Inflammatory macrophage treated with lipopolysaccharide for 1 hour (primary cell): ENCODE measurements around the gene FIZ1.

Experiments used
- DNase-seq, 2 donors: peaks; one replicate each; pipeline ENCODE4 v3.0.0-alpha.2; 2020 to 2022

Gene FIZ1

DNA sequence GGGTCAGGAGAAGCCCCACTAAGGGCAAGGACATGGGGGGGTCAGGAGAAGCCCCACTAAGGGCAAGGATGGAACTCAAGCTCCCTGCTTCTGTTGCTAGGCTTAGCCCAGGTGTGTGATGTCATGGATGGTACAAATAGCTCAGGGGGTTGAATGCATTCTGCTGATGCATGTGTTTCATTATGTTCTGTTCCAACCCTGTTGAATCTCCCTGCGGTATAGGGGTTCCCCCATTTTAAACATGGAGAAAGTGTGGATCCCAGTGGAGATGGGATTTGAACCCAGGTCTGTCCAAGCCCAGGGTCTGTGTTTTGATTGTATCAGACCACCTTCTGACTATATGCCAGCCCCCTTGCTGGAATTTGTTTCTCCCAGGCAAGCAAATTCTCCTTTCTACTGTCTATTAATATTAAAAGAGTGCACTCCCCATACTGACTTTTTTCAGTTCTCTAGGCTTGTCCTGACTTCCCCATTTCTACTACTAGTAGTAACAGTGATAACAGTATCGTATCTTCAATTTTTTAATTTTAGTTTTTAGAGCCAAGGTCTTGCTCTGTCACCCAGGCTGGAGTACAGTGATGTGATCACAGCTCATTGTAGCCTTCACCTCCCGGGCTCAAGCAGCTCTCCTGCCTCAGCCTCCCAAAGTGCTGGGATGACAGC lies 12.8 kb upstream of the FIZ1 start:
- DNase-seq, result no peak

- DNase-seq, result no peak
These were observed 12.1 kb upstream of the FIZ1 start for GRCh38 chr19:55611300-55611982.

- DNase-seq, result no peak
These were observed 10.0 kb upstream of the FIZ1 start for GRCh38 chr19:55609326-55609725.

DNA sequence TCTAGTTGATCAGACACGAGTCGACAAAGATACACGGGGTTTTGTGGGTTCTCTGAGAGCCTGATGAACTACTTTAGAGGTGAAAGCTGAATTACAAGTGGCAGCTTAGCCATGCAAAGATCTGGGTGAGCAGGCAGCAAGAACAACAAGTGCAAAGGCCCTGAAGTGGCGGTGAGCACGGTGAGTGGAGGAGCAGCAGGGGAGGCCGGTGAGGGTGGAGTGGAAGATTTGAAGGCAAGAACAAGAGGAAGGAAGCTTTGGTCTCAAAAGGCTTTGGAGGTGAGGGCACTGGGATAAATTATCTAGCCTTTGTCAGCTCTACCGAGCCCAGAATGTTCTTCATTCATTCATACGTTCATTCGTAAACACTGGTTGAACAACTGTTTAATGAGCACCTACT lies 7.5 kb upstream of the FIZ1 start:
- no peak for DNase-seq

DNA sequence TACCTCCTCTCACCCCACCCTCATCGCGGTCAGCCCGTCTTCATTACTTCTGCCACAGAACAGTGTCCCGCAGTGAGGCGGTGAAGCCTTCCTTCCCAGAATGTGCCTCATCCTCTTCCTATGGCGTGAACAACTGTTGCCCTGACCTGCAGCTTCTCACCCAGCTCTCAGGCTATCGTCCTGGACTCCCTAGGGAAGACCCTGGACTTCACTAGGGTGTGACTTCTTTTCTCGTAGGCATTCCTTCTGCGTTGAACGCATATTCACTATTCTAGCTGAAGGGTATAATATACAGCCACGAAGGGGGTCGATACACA lies 7.1 kb upstream of the FIZ1 start:
- DNase-seq, result no peak

DNA sequence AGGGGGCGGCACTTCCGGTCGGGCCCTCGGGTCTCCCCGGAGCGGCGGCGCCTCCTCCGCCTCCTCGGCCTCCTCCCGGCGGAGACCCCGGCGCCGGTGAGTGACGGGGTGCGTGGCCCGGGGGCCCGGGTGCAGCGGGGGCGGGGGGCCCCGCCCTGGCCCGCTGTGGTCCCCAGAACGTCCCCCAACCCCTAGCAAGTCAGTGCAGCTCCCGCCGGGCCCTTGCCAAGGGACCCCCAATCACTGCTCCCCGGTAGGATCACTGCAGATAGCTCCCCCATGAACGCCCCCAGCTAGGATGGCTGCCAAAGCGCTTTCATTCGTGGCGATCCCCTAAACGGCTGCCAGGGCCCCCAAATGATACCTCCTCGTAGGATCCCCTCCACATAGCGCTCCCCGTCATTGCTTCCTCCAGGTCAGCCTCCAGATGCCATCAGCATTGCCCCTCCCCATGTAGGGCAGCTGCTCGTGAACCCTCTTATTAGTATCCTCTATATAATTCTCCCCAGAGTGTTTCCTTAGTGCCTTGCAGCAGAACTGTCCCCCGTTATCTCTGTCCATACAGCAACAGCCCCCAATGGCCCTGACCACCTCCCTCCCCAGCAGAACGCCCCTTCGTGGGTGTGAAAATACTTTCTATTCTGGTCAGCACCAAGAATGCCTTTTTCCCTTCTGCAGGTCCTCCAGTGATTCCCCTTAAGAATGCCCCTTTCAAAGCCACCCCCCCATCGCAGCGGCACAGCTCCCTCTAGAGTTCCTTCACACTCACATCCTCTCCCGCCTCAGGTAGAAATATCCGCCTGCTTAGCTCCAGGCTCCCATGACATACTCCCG lies 6.5 kb upstream of the FIZ1 start, which contains the start of gene ZNF865:
Gene ZNF865 (plus strand): TSS at position 11 of the 834 bp plus-strand sequence. CDS start 7,972 bp downstream, outside the sequence.
- DNase-seq, result peak; percentile 73 to 81

- peak; percentile 97 to 98 for DNase-seq
These were observed 5.9 kb upstream of the FIZ1 start for GRCh38 chr19:55605207-55605636.

GRCh38 chr19:55603581-55604292 lies 4.4 kb upstream of the FIZ1 start:
- DNase-seq, result no peak

GRCh38 chr19:55603115-55603514 lies 3.8 kb upstream of the FIZ1 start:
- no peak for DNase-seq

GRCh38 chr19:55602104-55603001 lies 3.0 kb upstream of the FIZ1 start:
- no peak for DNase-seq

GRCh38 chr19:55601084-55601483 lies 1.8 kb upstream of the FIZ1 start:
- DNase-seq, result no peak

DNA sequence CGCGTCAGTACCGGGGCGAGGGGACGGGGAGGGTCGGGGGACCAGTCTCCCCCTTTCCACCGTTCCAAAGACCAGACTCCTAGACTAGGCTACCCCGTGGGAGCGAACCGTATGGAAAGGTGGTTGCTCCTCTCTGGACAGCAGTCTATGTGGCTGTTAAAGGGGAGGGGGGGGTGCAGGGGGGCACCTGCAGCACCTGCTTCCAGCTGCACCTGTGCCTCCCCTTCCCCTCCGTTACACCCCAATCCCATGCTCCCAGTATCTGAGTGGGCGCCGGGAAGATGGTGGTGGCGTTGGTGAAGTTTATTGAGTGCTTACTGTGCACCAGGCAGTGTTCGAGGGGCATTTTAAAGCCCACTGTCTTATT lies 1.3 kb upstream of the FIZ1 start:
- no peak for DNase-seq

DNA sequence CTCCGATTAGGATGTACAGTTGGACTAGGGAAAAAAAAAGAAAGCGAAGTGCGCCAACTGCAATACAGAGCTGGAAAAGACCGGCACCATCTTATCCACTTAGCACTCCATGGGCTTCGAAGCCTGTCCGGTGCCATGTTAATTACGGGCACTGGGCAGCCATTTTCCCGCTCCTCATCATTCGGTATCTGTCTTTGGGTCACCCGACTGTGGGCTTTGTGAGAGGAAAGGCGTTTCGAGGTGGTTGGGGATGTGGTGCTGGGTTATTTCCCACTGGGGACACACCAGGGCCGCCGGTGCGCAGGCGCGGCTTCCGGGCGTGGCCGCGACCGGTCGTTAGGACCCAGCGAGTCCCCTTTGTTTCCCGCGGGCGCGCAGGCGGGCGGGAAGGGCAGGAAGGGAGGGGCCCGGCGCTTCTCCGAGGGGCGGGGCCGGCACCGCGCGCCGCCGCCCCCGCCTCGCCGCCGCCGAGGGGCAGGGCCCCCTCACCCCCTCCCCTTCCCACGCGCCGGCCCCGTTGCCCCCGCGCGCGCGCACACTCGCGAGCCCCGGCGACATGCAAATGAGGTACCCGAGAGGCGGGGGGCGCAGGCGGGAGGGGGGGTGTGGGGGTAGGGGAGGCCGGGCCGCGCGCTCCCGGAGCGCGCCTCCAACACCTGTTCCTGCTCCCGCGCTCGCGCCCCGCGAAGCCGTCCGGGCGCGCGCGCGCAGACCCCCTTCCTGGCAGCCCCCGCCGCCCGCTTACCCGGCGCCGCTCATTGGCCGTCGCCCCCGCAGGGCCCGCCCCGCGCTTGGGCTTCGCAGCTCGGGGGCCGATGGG lies 735 bp upstream of the FIZ1 start, which contains the start of gene ZNF524:
Gene ZNF524 (plus strand): TSS at position 447 of the 820 bp plus-strand sequence. CDS start 1,825 bp downstream, outside the sequence.
- DNase-seq, result peak; percentile 78 to 80

DNA sequence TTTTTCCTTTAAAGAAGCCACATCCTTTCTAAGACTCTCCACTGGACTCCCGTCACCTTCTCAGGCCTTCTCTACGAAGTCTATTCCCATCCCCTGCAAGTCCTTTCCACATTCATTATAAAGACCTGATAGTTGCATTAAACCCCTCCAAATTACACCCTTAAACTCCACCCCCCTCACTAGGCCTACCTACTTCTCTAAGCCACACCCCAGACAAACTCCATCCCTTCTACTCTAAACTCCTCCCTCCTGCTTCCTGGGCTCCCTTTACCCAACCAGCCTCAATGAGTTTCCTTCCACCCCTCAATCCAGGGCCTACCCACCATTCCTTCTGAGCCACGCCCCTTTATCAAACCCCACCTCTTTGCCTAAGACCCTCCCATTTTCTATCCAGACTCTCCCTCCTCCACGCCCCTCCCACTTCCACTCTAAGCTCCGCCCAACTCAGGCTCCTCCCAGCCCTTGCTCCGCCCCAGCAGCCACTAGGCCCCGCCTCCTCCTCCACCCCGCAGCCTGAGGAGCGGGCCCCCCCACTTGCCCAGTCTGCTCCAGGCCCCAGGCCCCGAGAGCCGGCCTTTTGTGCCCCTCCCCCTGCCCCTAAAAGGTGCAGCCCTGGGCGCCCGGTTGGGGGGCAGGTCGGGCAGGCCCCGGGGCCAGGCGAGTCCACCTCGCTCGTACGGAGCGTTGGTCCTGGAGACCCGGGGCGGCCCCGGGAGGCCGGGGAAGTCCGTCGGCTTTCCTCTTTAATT lies 424 bp downstream of the FIZ1 start:
- peak; percentile 93 to 100 for DNase-seq

DNA sequence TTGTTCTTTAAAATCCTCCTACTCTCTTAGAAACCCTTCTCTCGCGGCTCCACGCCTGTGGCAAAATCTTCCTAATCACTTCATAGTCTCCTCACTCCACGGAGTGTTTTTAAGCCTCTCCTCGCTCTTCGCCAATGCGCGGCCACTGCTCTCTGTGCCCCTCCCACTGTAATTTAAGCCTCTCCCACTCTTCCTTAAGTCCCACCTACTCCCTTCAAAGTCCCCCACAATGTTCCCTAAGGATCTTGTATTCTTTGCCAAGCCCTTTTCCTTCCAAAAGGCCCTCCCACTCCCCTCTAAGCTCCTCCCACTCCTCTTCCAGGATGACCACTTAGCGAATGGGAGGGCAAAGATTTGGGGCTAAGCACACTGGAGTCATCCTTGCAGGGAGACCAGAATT lies 1.3 kb downstream of the FIZ1 start:
- no peak for DNase-seq

- no peak for DNase-seq
These were observed 1.8 kb downstream of the FIZ1 start for GRCh38 chr19:55597501-55597921.

DNA sequence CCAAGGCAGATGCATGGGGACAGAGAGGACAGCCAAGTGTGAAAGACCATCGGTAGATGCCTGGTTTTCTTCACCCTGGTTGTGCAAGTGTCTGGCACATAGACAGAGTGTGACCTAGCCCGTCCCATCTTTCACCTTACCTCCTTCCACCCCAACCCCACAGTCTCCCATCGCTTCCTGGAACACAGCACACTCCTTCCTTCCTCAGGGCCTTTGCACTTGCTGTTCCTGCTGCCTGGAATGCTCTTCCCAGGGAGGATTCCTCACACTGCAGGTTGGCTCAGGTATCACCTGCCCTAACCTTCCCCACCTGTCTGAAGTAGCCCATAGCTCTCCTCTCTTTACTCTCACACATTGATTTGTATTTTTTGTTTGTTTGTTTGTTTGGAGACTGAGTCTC lies 3.0 kb downstream of the FIZ1 start:
- no peak for DNase-seq

- DNase-seq, result no peak
These were observed 4.2 kb downstream of the FIZ1 start for GRCh38 chr19:55594996-55595545.

DNA sequence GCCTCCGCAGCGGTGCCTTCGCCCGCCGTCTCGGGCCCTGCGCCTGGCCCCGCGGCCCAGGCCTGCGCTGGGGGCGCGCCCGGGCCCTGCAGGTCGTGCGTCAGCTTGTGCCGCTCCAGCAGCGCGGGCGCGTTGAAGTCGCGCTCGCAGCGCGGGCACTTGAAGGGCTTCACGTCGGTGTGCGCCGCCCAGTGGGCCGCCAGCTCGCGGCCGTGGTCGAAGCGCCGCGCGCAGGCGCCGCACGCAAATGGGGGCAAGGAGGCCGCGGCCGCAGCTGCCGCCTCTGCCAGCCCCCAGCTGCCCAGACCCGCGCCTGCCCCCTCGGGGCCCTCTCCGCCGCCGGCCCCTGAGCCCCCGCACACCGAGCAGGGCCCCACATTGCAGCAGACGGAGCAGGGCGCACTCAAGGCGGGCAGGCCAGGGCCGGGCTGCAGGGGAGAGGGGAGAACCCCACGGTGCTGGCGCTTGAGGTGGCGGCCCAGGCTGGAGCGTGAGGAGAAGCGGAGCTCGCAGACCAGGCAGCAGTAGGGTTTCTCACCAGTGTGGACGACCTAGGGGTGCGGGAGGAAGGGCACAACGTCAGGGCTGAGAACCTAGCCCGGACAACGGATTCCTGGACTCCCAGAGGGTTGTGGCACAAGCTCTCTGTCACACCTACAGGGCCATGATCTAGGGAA lies 6.1 kb downstream of the FIZ1 start:
- DNase-seq, result no peak
